ENCODE results near the gene SMPX.

Gene SMPX

DNA sequence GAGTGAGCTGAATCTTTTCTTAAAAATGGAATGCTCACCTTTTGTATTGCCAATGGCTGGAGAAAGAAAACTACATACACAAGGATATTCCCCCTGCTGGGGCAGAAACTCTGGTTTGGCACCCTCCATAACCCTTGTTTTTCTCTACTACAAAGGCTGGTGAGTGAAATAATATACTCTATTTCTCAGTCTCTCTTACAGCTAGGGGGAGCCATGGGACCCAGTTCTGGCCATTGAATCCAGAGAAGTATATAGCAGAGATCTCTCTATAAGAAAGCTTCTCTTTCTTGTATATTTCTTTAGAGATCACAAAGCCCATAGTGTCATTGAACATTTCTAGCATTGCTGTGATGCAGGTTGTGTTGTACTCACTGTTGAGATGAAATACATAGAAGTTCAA is 49.8 kb downstream of the SMPX start:
- Histone ChIP-seq H3K27me3 (ENCODE audit: control insufficient read depth, insufficient read depth, low read length) (no peaks in the 10 kb centered on the region), H3K9me3 (replicated peaks; ENCODE audit: low read length) (no peaks in the 10 kb centered on the region), H3K4me1 (ENCODE audit: control insufficient read depth, insufficient read depth, low read length) (no peaks in the 10 kb centered on the region), H3K4me2 (ENCODE audit: low read length) (no peak overlapping the region), H3K4me3 (ENCODE audit: low read length) (no peak overlapping the region), H3K9ac (ENCODE audit: low read depth, low read length) (no peak overlapping the region), H3K36me3 (ENCODE audit: insufficient read depth, low read length) (no peaks in the 10 kb centered on the region)

DNA sequence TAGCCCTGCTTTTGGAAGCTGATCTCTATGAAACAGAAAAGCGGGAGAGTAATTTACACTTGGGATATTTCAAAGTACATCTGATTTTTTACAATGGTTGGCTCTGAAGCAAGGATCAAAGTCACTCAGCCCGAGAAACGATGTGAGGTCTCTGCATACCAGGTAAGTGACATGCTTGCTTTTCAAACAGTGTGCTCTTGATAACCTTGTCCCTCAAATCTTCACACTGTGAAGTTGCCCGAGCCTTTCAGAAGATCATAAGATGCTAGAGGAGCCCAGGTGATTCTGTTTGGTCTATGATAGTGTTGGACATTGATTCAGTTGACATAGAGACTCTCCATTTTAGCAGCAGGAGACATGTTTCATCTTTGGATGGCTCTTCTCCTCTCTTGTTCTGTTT is 52.7 kb downstream of the SMPX start:
- Histone ChIP-seq H3K36me3 (ENCODE audit: insufficient read depth, low read length) (no peaks in the 10 kb centered on the region), H3K4me1 (ENCODE audit: control insufficient read depth, insufficient read depth, low read length) (no peaks in the 10 kb centered on the region), H3K4me3 (ENCODE audit: low read length) (no peak overlapping the region), H3K9me3 (replicated peaks; ENCODE audit: low read length) (no peaks in the 10 kb centered on the region), H3K9ac (ENCODE audit: low read depth, low read length) (no peak overlapping the region), H3K27me3 (ENCODE audit: control insufficient read depth, insufficient read depth, low read length) (no peaks in the 10 kb centered on the region), H3K4me2 (ENCODE audit: low read length) (no peak overlapping the region)

DNA sequence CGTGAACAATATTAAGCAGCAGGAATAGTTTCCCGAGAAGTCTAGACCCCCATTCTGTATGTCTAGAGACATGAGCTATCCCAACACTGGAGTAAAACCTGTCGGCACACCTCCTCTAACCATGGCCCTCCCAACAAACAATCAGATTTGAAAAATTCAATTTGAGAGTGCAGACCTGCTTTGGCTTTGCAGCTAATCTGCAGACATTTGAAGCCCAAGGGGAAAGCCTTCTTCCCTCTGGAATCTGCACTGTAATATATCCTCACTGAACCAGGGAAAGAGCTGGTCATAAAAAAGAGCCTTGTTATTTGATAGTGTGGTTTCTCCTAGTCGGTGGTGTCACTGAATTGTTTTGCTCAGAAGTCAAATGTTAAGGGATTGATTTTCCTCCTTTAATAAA is 55.2 kb downstream of the SMPX start:
- Histone ChIP-seq H3K27me3 (ENCODE audit: control insufficient read depth, insufficient read depth, low read length) (no peaks in the 10 kb centered on the region), H3K9me3 (replicated peaks; ENCODE audit: low read length) (no peaks in the 10 kb centered on the region), H3K9ac (ENCODE audit: low read depth, low read length) (no peak overlapping the region), H3K36me3 (ENCODE audit: insufficient read depth, low read length) (no peaks in the 10 kb centered on the region), H3K4me2 (ENCODE audit: low read length) (no peak overlapping the region), H3K4me1 (ENCODE audit: control insufficient read depth, insufficient read depth, low read length) (no peaks in the 10 kb centered on the region), H3K4me3 (ENCODE audit: low read length) (no peak overlapping the region)

DNA sequence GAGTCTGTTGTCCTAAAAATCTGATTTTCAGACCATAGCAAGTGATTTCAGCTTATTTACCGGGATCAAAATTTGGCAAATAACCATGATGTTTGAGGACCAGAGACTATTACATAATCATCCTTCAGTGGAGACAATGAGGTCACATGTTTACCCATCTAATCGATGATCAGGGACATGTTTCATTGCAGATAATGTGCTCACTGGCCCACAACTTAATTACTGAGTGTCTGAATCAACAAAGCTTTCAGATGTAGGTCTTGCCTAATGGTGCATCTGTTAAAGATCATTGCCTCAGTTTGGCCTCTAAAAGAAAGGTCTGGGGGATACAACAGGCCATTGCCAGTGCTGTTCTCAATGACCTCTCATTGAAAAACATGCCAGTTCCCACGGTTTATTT is 56.9 kb downstream of the SMPX start:
- H3K4me2 ChIP-seq (ENCODE audit: low read length), result no peak overlapping the region
- no peaks in the 10 kb centered on the region for H3K36me3 ChIP-seq (ENCODE audit: insufficient read depth, low read length)
- H3K9ac ChIP-seq (ENCODE audit: low read depth, low read length), result no peak overlapping the region
- H3K4me1 ChIP-seq (ENCODE audit: control insufficient read depth, insufficient read depth, low read length), result no peaks in the 10 kb centered on the region
- H3K4me3 ChIP-seq (ENCODE audit: low read length), result no peak overlapping the region
- H3K27me3 ChIP-seq (ENCODE audit: control insufficient read depth, insufficient read depth, low read length), result no peaks in the 10 kb centered on the region
- no peaks in the 10 kb centered on the region for H3K9me3 ChIP-seq (replicated peaks; ENCODE audit: low read length)

DNA sequence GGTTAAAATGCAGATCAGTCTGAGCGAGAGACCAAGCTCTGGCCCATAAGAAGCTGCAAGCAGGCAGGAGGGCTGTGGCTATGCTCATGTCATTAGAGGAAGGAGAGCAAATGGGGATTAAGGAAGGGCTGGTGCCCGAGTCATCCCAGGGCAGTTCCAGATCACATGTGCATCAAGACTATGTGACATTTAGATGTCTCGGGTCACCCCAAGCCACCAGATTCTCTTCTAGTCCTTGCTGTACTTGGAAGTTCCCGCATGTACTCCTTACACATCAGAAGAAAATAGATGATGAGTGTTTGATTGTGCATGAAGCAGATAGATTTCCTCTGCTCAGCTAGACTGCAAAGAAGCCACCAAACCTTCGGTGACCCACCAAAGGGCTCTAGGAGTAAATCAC is 57.6 kb downstream of the SMPX start:
- H3K36me3 ChIP-seq (ENCODE audit: insufficient read depth, low read length), result no peaks in the 10 kb centered on the region
- H3K4me2 ChIP-seq (ENCODE audit: low read length), result no peak overlapping the region
- H3K9ac ChIP-seq (ENCODE audit: low read depth, low read length), result no peak overlapping the region
- no peaks in the 10 kb centered on the region for H3K9me3 ChIP-seq (replicated peaks; ENCODE audit: low read length)
- H3K4me1 ChIP-seq (ENCODE audit: control insufficient read depth, insufficient read depth, low read length), result no peaks in the 10 kb centered on the region
- H3K4me3 ChIP-seq (ENCODE audit: low read length), result no peak overlapping the region
- H3K27me3 ChIP-seq (ENCODE audit: control insufficient read depth, insufficient read depth, low read length), result no peaks in the 10 kb centered on the region

DNA sequence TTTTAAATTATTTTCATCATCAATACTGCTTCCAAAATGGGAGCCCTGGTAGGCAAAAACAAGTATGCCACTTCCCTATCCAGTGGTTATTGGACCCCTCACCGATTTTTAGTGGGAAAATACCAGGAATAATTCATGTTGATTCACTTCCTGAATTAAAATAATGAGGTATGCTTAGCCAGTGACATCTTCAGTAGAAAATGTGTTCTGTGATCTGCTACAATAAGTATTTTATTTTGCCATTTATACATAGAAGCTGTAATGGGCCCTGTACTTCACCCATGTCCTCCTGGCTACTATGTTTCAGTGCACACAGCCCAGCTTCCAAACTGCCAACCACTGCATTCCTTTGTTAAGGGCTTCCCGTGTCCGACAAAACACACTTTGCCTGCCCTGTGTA is 58.8 kb downstream of the SMPX start:
- Histone ChIP-seq H3K4me3 (ENCODE audit: low read length) (no peak overlapping the region), H3K4me1 (ENCODE audit: control insufficient read depth, insufficient read depth, low read length) (no peaks in the 10 kb centered on the region), H3K9me3 (replicated peaks; ENCODE audit: low read length) (no peaks in the 10 kb centered on the region), H3K36me3 (ENCODE audit: insufficient read depth, low read length) (no peaks in the 10 kb centered on the region), H3K9ac (ENCODE audit: low read depth, low read length) (no peak overlapping the region), H3K4me2 (ENCODE audit: low read length) (no peak overlapping the region), H3K27me3 (ENCODE audit: control insufficient read depth, insufficient read depth, low read length) (no peaks in the 10 kb centered on the region)

DNA sequence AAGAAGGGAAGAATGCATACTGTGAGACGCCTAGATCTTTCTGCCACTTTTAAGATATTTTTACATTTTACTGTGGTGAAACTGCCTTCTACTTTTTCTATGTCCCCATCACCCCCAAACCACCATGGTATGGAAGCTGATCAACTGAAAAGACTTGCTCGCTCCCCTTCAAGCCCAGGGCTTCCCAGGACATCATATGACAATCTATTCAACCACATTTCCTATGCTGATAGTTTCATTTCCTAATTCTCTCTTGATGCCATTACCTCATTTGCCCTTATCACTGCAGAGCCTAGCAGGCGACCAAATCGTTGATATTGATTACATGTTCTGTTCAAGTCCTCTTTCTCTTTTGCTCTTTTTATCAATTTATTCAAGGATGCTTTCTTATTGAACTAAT is 59.6 kb downstream of the SMPX start:
- Histone ChIP-seq H3K4me3 (ENCODE audit: low read length) (no peak overlapping the region), H3K4me2 (ENCODE audit: low read length) (no peak overlapping the region), H3K4me1 (ENCODE audit: control insufficient read depth, insufficient read depth, low read length) (no peaks in the 10 kb centered on the region), H3K9ac (ENCODE audit: low read depth, low read length) (no peak overlapping the region), H3K27me3 (ENCODE audit: control insufficient read depth, insufficient read depth, low read length) (no peaks in the 10 kb centered on the region), H3K36me3 (ENCODE audit: insufficient read depth, low read length) (no peaks in the 10 kb centered on the region), H3K9me3 (replicated peaks; ENCODE audit: low read length) (no peaks in the 10 kb centered on the region)

DNA sequence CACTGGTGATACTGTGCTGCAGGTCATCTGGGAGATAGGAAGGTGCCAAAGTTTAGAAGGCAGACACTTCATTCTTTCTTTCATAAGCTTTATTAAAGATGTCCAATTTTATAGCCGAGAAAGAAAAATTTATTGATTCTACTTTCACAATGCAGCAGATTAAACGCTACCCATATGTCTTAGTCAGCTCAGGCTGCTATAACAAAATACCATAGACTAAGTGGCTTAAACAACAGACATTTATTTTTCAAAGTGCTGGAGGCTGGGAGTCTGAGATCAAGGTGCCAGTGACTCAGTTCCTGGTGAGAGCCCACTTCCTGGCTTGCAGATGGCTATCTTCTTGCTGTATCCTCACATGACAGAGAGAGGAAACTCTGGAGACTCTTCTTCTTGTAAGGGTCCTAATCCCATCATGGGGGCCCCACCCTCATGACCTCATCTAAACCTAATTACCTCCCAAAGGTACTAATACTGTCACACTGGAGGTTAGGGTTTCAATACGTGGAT is 66.4 kb downstream of the SMPX start:
- no peaks in the 10 kb centered on the region for H3K36me3 ChIP-seq (ENCODE audit: insufficient read depth, low read length)
- H3K4me1 ChIP-seq (ENCODE audit: control insufficient read depth, insufficient read depth, low read length), result no peaks in the 10 kb centered on the region
- no peaks in the 10 kb centered on the region for H3K27me3 ChIP-seq (ENCODE audit: control insufficient read depth, insufficient read depth, low read length)
- H3K9ac ChIP-seq (ENCODE audit: low read depth, low read length), result no peak overlapping the region
- H3K9me3 ChIP-seq (replicated peaks; ENCODE audit: low read length), result no peaks in the 10 kb centered on the region
- H3K4me2 ChIP-seq (ENCODE audit: low read length), result no peak overlapping the region
- no peak overlapping the region for H3K4me3 ChIP-seq (ENCODE audit: low read length)

DNA sequence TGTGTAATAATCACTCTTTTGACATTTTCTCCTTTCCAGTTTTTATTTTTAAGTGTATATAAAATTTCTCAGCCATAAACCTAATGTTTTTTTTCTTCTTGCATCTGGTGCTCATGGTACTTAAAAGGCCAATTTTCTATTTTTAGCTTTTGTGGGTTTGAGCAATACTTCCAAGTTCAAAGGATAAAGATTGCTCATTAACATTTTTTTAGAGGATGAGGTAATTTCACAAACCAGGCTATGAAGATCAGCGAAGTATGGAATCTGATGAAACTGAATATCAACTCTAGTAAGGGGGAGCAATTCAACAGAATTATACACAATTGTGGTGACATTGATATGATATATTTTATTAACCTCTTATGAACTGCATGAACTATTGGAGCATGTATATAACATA is 74.0 kb downstream of the SMPX start:
- no peaks in the 10 kb centered on the region for H3K36me3 ChIP-seq (ENCODE audit: insufficient read depth, low read length)

DNA sequence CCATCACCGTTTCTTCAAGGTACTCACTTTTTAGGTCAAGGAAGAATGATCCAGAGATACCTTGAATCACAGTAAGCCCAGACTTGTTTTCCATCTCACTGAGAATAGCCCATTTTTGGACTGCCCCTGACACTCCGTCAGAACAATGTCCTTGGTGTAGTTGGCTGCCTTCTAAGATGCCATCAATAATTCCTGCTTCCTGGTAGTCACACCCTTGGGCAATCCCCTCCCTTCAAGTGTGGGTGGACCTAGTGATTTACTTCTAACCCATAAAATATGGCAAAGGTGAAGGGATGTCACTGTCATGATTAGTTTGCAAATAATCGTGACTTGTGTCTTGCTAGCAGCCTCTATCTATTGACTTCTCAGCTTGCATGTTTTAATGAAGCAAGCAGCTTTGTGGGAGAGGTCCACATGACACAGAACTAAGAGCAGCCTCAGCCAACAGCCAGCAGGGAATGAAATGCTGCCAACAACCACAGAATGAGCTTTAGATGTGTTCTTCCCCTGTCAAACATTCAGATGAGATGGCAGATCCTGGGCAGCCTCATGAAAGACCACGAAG is 79.8 kb downstream of the SMPX start:
- Histone ChIP-seq H3K9me3 (replicated peaks; ENCODE audit: low read length) (no peaks in the 10 kb centered on the region), H3K4me3 (ENCODE audit: low read length) (no peak overlapping the region), H3K9ac (ENCODE audit: low read depth, low read length) (no peak overlapping the region), H3K27me3 (ENCODE audit: control insufficient read depth, insufficient read depth, low read length) (no peaks in the 10 kb centered on the region), H3K4me2 (ENCODE audit: low read length) (no peak overlapping the region), H3K4me1 (ENCODE audit: control insufficient read depth, insufficient read depth, low read length) (no peaks in the 10 kb centered on the region), H3K36me3 (ENCODE audit: insufficient read depth, low read length) (no peaks in the 10 kb centered on the region)

More for the DNA sequence above, 74.0 kb downstream of the SMPX start:
- no peak overlapping the region for H3K4me3 ChIP-seq (ENCODE audit: low read length)
- H3K4me1 ChIP-seq (ENCODE audit: control insufficient read depth, insufficient read depth, low read length), result peaks cover 2% of the 10 kb centered on the region
- no peak overlapping the region for H3K4me2 ChIP-seq (ENCODE audit: low read length)
- H3K27me3 ChIP-seq (ENCODE audit: control insufficient read depth, insufficient read depth, low read length), result no peaks in the 10 kb centered on the region
- H3K9ac ChIP-seq (ENCODE audit: low read depth, low read length), result no peak overlapping the region
- H3K9me3 ChIP-seq (replicated peaks; ENCODE audit: low read length), result no peaks in the 10 kb centered on the region

DNA sequence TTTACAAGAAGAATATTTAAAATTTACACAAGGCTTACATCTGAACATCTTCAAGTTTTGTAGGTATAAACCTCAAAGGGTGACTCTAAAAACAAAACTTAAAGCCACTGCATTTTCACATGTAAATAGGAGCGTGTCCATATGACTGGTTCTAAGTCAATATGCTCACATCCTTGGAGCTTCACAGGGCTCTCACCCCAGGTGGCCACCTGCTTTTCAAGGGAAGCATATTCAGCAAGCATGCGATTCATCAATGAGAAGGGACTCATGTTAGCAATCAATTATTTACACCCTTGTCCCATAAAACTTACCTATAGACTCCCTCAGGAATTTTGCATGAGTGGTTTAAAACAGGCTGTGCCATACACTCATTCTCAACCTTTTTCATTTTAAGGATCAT is 82.0 kb downstream of the SMPX start:
- H3K36me3 ChIP-seq (ENCODE audit: insufficient read depth, low read length), result no peaks in the 10 kb centered on the region
- H3K9me3 ChIP-seq (replicated peaks; ENCODE audit: low read length), result no peaks in the 10 kb centered on the region
- no peaks in the 10 kb centered on the region for H3K4me1 ChIP-seq (ENCODE audit: control insufficient read depth, insufficient read depth, low read length)
- H3K27me3 ChIP-seq (ENCODE audit: control insufficient read depth, insufficient read depth, low read length), result no peaks in the 10 kb centered on the region
- no peak overlapping the region for H3K4me3 ChIP-seq (ENCODE audit: low read length)
- H3K4me2 ChIP-seq (ENCODE audit: low read length), result no peak overlapping the region
- H3K9ac ChIP-seq (ENCODE audit: low read depth, low read length), result no peak overlapping the region

DNA sequence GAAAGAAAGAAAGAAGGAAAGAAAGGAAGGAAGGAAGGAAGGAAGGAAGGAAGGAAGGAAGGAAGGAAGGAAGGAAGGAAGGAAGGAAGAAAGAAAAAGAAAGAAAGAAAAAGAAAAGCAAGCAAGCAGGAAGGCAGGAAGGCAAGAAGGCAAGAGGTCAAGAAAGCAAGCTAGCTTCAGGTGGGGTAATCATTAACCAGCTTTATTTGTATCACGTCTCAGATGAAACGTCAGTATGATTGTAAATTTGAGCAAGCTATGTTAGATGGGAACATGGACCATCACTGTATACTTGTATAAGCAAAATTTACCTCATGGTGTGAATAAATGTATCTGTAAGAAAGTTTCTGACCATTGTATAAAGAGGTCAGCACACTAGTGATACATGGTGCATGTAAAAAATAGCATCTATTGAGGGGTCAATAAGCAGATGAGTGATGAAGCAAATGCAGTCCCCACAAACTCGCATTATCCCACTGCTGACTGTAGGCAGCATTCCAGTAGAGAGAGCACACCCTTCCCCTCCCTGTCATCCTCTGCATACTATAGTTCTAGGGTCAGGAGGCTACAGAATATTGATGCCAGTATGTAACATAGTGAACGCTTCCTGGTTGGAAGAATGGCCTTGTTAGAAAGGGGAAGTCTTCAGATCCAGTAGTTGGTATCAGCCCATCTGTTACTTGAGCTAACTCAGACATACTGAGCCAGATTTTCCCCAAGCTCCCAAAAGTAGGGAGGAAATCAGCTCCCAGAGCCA is 83.3 kb downstream of the SMPX start:
- Histone ChIP-seq H3K27me3 (ENCODE audit: control insufficient read depth, insufficient read depth, low read length) (no peaks in the 10 kb centered on the region), H3K4me2 (ENCODE audit: low read length) (no peak overlapping the region), H3K36me3 (ENCODE audit: insufficient read depth, low read length) (no peaks in the 10 kb centered on the region), H3K9me3 (replicated peaks; ENCODE audit: low read length) (no peaks in the 10 kb centered on the region), H3K4me3 (ENCODE audit: low read length) (no peak overlapping the region), H3K9ac (ENCODE audit: low read depth, low read length) (no peak overlapping the region), H3K4me1 (ENCODE audit: control insufficient read depth, insufficient read depth, low read length) (no peaks in the 10 kb centered on the region)

Measured in skeletal muscle satellite cell (primary cell).